Testis (tissue), 2 donors: ENCODE results near the gene SEMA3F.

ENCODE experiments used
- CTCF ChIP-seq, 3 experiments: fragments of 450-650 bp in 2 of 3; fragments of 200-600 bp in 1 of 3; sonication (generic) in 1 of 3; IDR thresholded peaks; one replicate each; pipeline ENCODE4 v1.5.1; 2016 to 2019; ENCODE audit warnings: antibody characterized with exemption in 3 of 3, mild to moderate bottlenecking in 2 of 3, moderate library complexity in 1 of 3
- POLR2A ChIP-seq: fragments of 450-650 bp; IDR thresholded peaks from one replicate; pipeline ENCODE4 v1.6.1; 2017; ENCODE audit warnings: antibody characterized with exemption, mild to moderate bottlenecking, moderate library complexity

- TF ChIP-seq CTCF (IDR thresholded peaks at IDR 0.05) (no peak), POLR2A (no peak)
Observed at GRCh38 chr3:50167069-50167840, 12.1 kb downstream of the SEMA3F start.
